HG02763 (cell line): ENCODE results near the gene ENO4.

Source experiments
- ATAC-seq: cut with Tn5 transposase; IDR thresholded peaks from one replicate; pipeline ENCODE4 v1.9.1; 2021; ENCODE audit warnings: mild to moderate bottlenecking, moderate library complexity; ENCODE audit not compliant: unreplicated experiment

ENO4 gene

GRCh38 chr10:116831086-116831485 lies 18.2 kb upstream of the ENO4 start:
- no peak for ATAC-seq

- no peak for ATAC-seq
These were observed 17.5 kb upstream of the ENO4 start for GRCh38 chr10:116831790-116832189.

- no peak for ATAC-seq
These were observed 15.0 kb upstream of the ENO4 start for GRCh38 chr10:116833986-116834985.

GRCh38 chr10:116835658-116836057 lies 13.6 kb upstream of the ENO4 start:
- ATAC-seq, result no peak

GRCh38 chr10:116836083-116836482 lies 13.2 kb upstream of the ENO4 start:
- no peak for ATAC-seq

DNA sequence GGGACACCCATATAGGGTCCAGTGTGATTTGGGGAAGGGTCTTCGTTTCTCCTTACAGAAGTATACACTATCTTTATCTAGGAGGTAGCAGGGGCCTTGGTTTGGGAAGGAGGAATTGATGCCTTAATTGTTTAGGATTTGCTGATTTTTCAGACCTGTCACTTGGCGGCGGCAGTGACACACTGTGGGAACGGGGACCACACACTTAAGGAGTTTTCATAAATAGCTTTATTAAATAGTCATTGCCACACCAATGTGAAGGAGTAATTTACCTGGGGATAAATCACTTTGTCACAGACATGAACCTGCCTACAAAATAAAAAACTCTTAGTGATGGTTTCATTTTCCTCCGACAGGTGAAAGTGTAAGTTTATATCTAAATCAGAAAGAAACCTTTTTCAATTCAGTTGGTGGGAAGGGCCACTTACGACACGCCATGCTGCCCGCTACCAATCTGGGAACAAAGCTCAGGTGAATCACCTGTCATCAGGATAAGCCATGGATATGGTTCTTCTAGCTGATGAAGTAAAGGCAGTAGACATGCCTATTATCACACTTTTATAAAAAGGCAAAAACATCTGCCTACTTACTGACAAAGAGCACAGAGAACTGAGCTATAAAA lies 12.3 kb upstream of the ENO4 start:
- no peak for ATAC-seq

- no peak for ATAC-seq
These were observed 11.1 kb upstream of the ENO4 start for GRCh38 chr10:116838143-116838725.

GRCh38 chr10:116840389-116841075 lies 8.8 kb upstream of the ENO4 start:
- no peak for ATAC-seq

DNA sequence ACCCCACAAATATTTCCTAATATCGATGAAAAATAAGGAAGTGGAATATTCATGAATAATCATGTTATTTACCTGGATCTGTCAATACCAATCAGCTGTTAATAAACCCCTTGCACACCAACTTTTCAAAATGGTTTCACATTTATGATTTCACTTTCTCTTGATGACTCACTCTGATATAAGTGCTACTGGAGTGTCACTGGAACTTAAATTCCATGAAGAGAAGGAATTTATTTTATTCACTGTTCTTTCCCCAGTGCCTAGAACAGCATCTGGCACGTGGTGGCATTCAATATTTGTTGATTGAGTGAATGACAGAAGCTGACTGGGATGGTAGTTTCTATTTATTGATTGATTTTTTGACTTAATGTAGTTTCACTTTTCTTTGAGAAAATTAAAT lies 3.5 kb upstream of the ENO4 start:
- ATAC-seq, result no peak

GRCh38 chr10:116848032-116848943 lies 1.0 kb upstream of the ENO4 start:
- ATAC-seq, result peak; percentile 70

DNA sequence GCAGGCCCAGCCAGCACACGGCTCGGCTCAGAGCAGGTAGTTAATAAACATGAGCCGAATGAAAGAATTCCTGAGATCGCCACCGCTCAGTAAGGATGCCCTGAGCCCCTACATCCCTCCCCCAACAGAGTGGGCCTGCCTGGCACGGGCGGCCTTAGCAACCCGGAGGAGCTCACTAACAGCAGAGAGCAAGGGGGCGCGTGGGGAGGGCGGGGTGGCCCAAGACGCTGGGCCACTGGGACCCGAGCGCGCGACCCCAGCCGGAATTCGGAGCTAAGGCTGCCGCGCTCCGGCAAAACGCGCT lies 403 bp upstream of the ENO4 start:
- no peak for ATAC-seq

- ATAC-seq, result no peak
These were observed 836 bp downstream of the ENO4 start for GRCh38 chr10:116850058-116850611.

DNA sequence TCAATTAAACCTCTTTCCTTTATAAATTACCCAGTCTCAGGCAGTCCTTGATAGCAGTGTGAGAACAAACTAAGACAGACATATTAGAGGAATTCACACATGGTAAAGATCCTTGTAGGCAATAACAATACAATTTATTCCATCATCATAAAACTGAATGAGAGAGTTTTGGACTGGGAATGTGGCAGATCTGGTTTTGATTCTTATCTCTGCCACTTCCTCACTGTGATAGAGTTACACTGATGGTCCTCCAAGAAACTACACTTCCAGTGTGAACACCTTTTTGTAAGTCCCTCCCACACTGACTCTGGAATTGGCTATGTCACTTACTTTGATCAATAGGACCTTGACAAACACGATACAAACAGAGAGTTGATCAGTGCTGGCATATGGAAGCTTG lies 2.9 kb downstream of the ENO4 start:
- ATAC-seq, result no peak

- no peak for ATAC-seq
These were observed 4.0 kb downstream of the ENO4 start for GRCh38 chr10:116853287-116853686.

GRCh38 chr10:116853701-116854100 lies 4.4 kb downstream of the ENO4 start:
- no peak for ATAC-seq

- no peak for ATAC-seq
These were observed 7.9 kb downstream of the ENO4 start for GRCh38 chr10:116857156-116857555.

DNA sequence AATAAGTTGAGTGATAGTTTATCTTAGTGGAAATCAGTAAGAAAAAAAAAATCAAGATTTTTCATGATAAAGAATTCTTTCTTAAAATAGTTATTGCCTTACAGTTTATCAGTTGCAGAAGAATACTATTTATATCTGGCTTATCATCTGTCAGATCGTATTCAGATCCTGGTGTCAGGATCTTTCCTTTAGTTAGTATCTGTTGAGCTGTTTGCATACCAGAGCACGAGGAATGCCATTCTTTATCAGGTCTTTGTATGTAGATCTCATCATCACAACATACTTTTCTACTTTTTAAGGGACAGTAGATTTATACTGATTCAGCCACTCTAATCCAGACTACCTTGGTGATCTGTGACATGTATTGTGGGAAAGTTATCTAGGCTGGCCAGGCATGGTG lies 12.5 kb downstream of the ENO4 start:
- no peak for ATAC-seq

DNA sequence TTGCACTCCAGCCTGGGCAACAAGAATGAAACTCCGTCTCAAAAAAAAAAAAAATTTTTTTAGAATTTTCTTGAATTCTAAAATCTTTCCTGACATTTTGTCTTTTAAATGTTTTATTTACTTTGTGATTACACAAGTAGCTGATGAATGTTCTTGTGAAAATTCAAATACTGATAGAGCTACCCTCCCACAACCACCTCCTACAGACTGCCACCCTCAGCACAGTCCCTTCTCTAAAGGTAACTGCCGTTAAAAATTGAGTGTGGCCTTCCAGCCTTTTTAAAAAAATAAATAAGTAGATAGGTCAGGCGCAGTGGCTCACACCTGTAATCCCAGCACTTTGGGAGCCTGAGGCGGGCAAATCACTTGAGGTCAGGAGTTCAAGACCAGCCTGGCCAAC lies 15.1 kb downstream of the ENO4 start:
- no peak for ATAC-seq

DNA sequence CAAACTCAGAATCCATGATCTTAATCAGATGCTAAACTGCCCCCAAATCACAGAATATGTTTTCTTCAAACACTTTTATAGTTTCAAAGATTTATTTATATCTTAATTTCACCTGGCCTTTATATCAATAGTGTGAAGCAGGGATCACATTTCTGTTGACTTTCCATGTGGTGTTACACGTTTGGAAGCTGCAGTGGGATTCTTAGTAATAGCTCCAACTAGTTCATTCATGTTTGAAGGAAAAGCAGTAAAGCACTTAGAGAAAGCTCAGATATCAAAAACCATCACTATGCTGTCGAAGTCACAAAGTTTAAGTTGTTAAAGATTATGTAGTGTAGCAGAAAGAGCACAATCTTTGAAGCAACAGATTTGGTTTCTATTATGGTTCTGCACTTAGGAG lies 16.8 kb downstream of the ENO4 start:
- ATAC-seq, result no peak

- no peak for ATAC-seq
These were observed 17.8 kb downstream of the ENO4 start for GRCh38 chr10:116866987-116867595.
